Astrocyte of the spinal cord (primary cell): ENCODE data around the gene GAA.
"Not testable (repeated sequence)": the region's sequence is repeated elsewhere in the genome, so short reads cannot be mapped to it uniquely, and the experiment has no call there.

Experiments used
- DNase-seq: peaks from one replicate; pipeline ENCODE4 v3.0.0; 2011; ENCODE audit warnings: low read depth, low spot score
- H3K4me3 ChIP-seq: 2 replicates; pipeline ENCODE4 v1.5.1; 2011; ENCODE audit warnings: low read depth, mild to moderate bottlenecking, low read length, moderate library complexity
- CTCF ChIP-seq: IDR thresholded peaks from 2 replicates; pipeline ENCODE4 v1.5.1; 2012; ENCODE audit warnings: low read depth, mild to moderate bottlenecking, low read length, inconsistent platforms
- in situ Hi-C: cut with HindIII; loops from 2 replicates; pipeline ENCODE4 v1.10.0; 2017; ENCODE audit warnings: low sequenced_read_pairs

GAA gene

GRCh38 chr17:80151333-80151732 lies 50.0 kb downstream of the GAA start:
- in situ Hi-C loops = no loop called here
- TF ChIP-seq CTCF = no peak
- H3K4me3 ChIP-seq = no peak overlapping the region

GRCh38 chr17:80152081-80152702 lies 50.8 kb downstream of the GAA start:
- no peak overlapping the region for H3K4me3 ChIP-seq
- no peak for TF ChIP-seq CTCF
- in situ Hi-C loops = no loop called here
- DNase-seq = peak; percentile 51

More at GRCh38 chr17:80151333-80151732, 50.0 kb downstream of the GAA start:
- DNase-seq = peak; percentile 67

- no peak overlapping the region for H3K4me3 ChIP-seq
- in situ Hi-C loops = no loop called here
- no peak for DNase-seq
- no peak for TF ChIP-seq CTCF
Measured at GRCh38 chr17:80153004-80153403, 51.6 kb downstream of the GAA start.

- in situ Hi-C loops = no loop called here
- TF ChIP-seq CTCF = no peak
- DNase-seq = no peak
- no peak overlapping the region for H3K4me3 ChIP-seq
Measured at GRCh38 chr17:80154166-80154565, 52.8 kb downstream of the GAA start.

GRCh38 chr17:80155600-80155999 lies 54.2 kb downstream of the GAA start:
- H3K4me3 ChIP-seq, in situ Hi-C loops, DNase-seq: not testable (repeated sequence)

GRCh38 chr17:80158846-80159245 lies 57.5 kb downstream of the GAA start:
- H3K4me3 ChIP-seq = no peak overlapping the region
- in situ Hi-C loops = no loop called here
- TF ChIP-seq CTCF = no peak
- DNase-seq = no peak

- no peak for TF ChIP-seq CTCF
- in situ Hi-C loops = no loop called here
- DNase-seq = no peak
- no peak overlapping the region for H3K4me3 ChIP-seq
Measured at GRCh38 chr17:80160536-80160935, 59.2 kb downstream of the GAA start.
